AG04449 (cell line): ENCODE results near the gene PPARG.

Source experiments
- CTCF ChIA-PET: fragments of 350-600 bp; formaldehyde crosslinking; extraction: SDS; loops from one replicate; lab custom pipeline; 2021; ENCODE audit warnings: antibody characterized with exemption; lab: Yijun Ruan, JAX
- POLR2A ChIA-PET: fragments of 400-600, 350-600 bp; formaldehyde crosslinking; extraction: SDS; loops from one replicate; lab custom pipeline; 2020; ENCODE audit warnings: antibody characterized with exemption, inconsistent platforms; lab: Yijun Ruan, JAX
- DNase-seq: peaks from one replicate; pipeline ENCODE4 v3.0.0-alpha.2; 2010; ENCODE audit warnings: low read depth, low spot score
- H3K4me3 ChIP-seq: 2 replicates; pipeline ENCODE4 v1.5.1; 2011; ENCODE audit warnings: low read depth, mild to moderate bottlenecking, control low read depth, low read length
- TF ChIP-seq, protein P1 (sequence below): IDR thresholded peaks from one replicate; pipeline ENCODE4 v1.5.1; 2011; ENCODE audit warnings: mild to moderate bottlenecking, moderate library complexity, low read length, control low read depth, inconsistent platforms; ENCODE audit not compliant: insufficient read depth; ENCODE audit errors: missing control alignments

PPARG gene

DNA sequence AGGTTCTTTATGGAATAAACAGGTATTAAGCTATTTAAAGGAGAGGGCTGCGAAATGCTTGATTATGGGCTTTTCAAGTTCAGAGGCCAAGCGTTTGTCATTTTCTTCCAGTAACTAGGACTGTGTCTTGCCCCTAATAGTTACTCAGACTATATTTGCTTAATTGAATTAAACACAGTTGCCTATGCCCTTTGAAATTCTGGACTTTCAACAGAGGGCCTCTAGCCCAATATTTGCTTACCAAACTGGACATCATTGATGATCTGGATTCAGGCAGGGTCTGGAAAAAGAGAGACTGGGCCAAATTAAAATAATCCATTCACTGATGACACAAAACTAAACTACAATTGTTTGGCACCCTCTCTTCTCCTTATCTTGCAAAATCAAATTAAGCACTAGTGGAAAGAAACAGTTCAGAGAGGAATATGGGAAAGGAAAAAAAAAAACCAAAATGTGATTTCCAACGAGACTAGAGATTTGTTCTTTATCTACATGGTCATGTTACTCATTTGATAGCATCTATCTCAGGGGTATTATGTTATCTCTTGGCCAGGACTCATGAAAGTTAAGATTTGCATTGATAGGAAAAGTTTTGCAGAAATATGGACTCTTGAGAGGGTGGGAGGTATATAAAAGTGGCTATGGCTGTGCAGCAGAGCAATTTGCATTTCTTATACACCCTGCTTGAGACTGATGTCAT, 120.3 kb downstream of the PPARG start:
- ChIA-PET CTCF (no interaction called here), POLR2A (no interaction called here)
- no peak overlapping the region for H3K4me3 ChIP-seq
- no peak for DNase-seq
- TF ChIP-seq, protein P1, sequence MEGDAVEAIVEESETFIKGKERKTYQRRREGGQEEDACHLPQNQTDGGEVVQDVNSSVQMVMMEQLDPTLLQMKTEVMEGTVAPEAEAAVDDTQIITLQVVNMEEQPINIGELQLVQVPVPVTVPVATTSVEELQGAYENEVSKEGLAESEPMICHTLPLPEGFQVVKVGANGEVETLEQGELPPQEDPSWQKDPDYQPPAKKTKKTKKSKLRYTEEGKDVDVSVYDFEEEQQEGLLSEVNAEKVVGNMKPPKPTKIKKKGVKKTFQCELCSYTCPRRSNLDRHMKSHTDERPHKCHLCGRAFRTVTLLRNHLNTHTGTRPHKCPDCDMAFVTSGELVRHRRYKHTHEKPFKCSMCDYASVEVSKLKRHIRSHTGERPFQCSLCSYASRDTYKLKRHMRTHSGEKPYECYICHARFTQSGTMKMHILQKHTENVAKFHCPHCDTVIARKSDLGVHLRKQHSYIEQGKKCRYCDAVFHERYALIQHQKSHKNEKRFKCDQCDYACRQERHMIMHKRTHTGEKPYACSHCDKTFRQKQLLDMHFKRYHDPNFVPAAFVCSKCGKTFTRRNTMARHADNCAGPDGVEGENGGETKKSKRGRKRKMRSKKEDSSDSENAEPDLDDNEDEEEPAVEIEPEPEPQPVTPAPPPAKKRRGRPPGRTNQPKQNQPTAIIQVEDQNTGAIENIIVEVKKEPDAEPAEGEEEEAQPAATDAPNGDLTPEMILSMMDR: no peak

DNA sequence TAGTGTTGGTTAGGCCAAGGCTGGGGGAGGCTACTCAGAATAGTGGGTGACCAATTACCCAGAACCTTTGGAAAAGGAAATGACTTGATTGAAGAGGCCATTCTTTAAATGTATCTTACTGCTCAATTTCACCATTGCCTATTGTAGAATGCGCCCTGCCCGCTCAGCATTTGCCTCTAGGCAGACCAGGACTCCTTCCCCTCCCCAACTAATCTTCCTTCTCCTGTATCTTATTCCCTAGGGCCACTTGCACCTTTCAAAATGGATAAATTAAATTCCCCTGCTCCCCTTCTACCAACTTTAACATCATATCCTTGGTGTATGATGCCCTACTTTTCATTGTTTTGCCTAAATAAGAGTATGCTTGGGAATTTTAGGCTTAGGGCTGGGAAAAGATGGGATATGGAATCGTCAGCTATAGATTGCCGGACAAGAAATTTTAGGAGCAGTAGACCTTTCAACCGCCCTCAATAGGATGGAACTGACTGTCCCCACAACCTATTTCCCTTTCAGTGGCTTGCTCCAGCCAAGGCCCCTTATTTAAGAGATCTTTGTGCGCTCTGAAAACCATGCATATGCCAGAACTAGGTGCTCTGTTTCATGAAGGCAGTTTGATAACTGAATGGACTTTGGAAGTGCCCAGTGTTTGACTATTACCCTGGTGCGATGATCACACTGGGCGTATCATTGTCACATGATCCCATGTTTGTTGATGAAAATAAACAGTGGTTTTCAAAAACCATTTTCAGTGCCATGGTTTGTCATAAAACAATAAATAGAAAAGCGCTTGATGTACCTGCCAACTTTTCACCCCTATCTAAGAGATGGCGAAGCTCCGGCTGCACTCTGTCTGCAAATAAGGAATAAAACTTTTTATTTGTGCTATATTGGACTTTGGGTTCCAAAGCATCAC, 121.1 kb downstream of the PPARG start:
- ChIA-PET POLR2A (no interaction called here), CTCF (no interaction called here)
- H3K4me3 ChIP-seq: no peak overlapping the region
- TF ChIP-seq, protein P1: no peak
- DNase-seq: no peak

DNA sequence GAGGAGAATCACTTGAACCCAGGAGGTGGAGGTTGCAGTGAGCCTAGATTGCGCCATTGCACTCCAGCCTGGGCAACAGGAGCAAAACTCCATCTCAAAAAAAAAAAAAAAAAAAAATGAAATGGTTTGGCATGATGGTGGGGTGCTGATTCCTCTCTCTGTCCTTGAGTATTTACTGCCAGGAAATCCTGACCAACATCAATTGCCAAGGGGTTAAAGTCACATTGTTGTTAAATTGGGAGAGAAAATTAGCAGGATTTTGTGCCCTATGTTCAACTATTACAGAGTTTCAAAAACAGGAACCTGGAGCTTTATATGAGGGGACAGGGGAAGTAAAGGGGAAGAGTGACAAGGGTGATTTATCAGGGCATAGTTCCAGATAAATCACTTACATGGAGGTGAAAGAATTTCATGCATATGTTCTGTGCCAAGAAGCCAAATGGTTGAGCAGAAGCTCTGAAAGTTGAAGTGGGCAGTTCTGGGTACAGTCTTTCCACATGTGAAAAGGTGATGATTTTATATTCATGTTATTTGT, 124.9 kb downstream of the PPARG start:
- no peak overlapping the region for H3K4me3 ChIP-seq
- TF ChIP-seq, protein P1: no peak
- no peak for DNase-seq
- POLR2A ChIA-PET: interaction anchor here (0.7 kb wide), 1 partner anchor 51 kb away, joined by 7 read pairs; no protein-coding TSS in a partner anchor
- CTCF ChIA-PET: no interaction called here

DNA sequence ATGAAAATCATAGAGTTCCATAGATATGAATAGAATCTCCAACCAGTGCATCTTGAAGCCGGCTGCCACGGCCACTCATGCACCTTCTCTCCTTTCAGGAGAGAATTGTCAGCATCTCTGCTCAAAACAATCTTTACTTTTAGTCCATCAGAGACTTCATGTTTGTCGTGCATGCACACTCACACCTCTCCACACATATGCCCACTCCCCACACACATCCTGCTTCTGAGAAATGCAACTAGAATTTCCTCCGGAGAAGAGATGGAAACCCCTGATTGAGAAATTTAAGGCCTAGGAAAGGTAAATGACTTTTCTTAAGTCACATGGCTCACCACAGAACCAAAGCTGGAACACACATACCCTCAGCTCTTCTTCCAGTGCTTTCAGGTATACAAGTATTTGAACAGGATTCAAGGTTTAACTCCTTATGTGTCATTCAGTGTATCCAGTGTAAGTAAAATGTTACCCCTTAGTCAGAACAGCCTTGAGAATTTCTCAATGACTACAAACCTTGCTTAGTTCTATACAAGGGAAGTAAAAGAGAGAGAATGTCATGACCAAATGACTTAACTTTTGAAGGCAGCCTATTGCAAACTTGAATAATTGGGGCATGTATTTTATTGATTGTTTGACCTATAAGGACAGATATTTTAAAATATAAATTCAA, 126.3 kb downstream of the PPARG start:
- no peak for DNase-seq
- TF ChIP-seq, protein P1: no peak
- H3K4me3 ChIP-seq: no peak overlapping the region
- CTCF ChIA-PET: no interaction called here
- POLR2A ChIA-PET: no interaction called here

DNA sequence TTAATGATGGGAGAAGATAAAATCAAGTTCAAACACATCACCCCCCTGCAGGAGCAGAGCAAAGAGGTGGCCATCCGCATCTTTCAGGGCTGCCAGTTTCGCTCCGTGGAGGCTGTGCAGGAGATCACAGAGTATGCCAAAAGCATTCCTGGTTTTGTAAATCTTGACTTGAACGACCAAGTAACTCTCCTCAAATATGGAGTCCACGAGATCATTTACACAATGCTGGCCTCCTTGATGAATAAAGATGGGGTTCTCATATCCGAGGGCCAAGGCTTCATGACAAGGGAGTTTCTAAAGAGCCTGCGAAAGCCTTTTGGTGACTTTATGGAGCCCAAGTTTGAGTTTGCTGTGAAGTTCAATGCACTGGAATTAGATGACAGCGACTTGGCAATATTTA, 127.9 kb downstream of the PPARG start:
- CTCF ChIA-PET: no interaction called here
- POLR2A ChIA-PET: no interaction called here
- TF ChIP-seq, protein P1: no peak
- no peak overlapping the region for H3K4me3 ChIP-seq
- no peak for DNase-seq
